Measurements from ENCODE around the gene PLAAT2.

DNA sequence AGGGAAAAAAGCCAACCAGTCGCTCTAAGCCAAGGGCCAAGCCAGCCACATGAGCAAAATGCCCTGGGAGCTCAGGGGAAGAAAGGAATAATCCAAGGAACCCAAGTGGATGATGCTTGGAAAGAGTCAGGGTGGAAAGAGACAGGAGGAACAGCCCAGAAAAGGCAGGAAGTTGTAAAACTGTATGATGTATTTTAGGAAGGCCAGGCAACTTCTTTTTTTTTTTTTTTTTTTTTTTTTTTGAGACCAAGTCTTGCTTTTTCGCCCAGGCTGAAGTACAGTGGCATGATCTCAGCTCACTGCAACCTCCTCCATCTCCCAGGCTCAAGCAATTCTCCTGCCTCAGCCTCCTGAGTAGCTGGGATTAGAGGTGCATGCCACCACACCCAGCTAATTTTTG lies 55.7 kb downstream of the PLAAT2 start:
- TF ChIP-seq, protein P1, sequence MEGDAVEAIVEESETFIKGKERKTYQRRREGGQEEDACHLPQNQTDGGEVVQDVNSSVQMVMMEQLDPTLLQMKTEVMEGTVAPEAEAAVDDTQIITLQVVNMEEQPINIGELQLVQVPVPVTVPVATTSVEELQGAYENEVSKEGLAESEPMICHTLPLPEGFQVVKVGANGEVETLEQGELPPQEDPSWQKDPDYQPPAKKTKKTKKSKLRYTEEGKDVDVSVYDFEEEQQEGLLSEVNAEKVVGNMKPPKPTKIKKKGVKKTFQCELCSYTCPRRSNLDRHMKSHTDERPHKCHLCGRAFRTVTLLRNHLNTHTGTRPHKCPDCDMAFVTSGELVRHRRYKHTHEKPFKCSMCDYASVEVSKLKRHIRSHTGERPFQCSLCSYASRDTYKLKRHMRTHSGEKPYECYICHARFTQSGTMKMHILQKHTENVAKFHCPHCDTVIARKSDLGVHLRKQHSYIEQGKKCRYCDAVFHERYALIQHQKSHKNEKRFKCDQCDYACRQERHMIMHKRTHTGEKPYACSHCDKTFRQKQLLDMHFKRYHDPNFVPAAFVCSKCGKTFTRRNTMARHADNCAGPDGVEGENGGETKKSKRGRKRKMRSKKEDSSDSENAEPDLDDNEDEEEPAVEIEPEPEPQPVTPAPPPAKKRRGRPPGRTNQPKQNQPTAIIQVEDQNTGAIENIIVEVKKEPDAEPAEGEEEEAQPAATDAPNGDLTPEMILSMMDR (conservative IDR thresholded peaks at IDR 0.05), result no peak
- no peak for TF ChIP-seq EZH2 (IDR thresholded peaks at IDR 0.05; ENCODE audit: low read depth)
